Vagina (tissue), 2 donors: Measurements from ENCODE around the gene VEZT. TPM values are rescaled to one million over a fixed set of nuclear protein-coding genes. Genes with fewer than 3 reads are reported as not detected.

Experiments used
- DNase-seq, 2 donors: peaks; one replicate each; pipeline ENCODE4 v3.0.0-alpha.2; 2017; ENCODE audit errors: extremely low spot score in 2 of 2
- H3K27ac ChIP-seq: fragments of 200-600 bp; sonication (generic); one replicate; pipeline ENCODE4 v1.5.1; 2019
- H3K27me3 ChIP-seq: fragments of 200-600 bp; sonication (generic); one replicate; pipeline ENCODE4 v1.5.1; 2019
- H3K36me3 ChIP-seq, 2 donors: fragments of 200-600 bp; sonication (generic); one replicate each; pipeline ENCODE4 v1.5.1; 2017 to 2019
- H3K4me1 ChIP-seq: fragments of 200-600 bp; sonication (generic); one replicate; pipeline ENCODE4 v1.5.1; 2019
- H3K4me3 ChIP-seq, 2 donors: fragments of 200-600 bp; sonication (generic); 1 replicate in 1 of 2; 2 replicates in 1 of 2; pipeline ENCODE4 v1.5.1; 2016 to 2019
- H3K9me3 ChIP-seq: fragments of 200-600 bp; sonication (generic); one replicate; pipeline ENCODE4 v1.5.1; 2019
- CTCF ChIP-seq, 3 experiments: fragments of 450-650 bp in 2 of 3; fragments of 200-600 bp in 1 of 3; sonication (generic) in 1 of 3; IDR thresholded peaks; one replicate each; pipeline ENCODE4 v1.5.1; 2017 to 2019; ENCODE audit warnings: antibody characterized with exemption in 3 of 3, mild to moderate bottlenecking in 2 of 3, moderate library complexity in 2 of 3
- POLR2A ChIP-seq, 2 donors: fragments of 450-650 bp; IDR thresholded peaks; one replicate each; pipeline ENCODE4 v1.6.1; 2017; ENCODE audit warnings: antibody characterized with exemption in 2 of 2, mild to moderate bottlenecking in 2 of 2, moderate library complexity in 2 of 2
- POLR2AphosphoS5 ChIP-seq, 2 donors: sonication (generic); formaldehyde crosslinking; IDR thresholded peaks; one replicate each; pipeline ENCODE4 v1.9.0; 2017; ENCODE audit warnings: antibody characterized with exemption in 2 of 2, mild to moderate bottlenecking in 2 of 2, low read depth in 1 of 2; ENCODE audit not compliant: insufficient read depth in 1 of 2
- intact Hi-C: fragments of 100-400 bp; cut with DNase I; formaldehyde crosslinking; loops from one replicate; pipeline ENCODE4 v1.15.1; 2023
- total RNA-seq: library from RNA; depleted of rRNA; stranded (reverse); fragments of >200 nt; gene quantifications from one replicate; pipeline ENCODE4 v1.2.3, GENCODE V29; 2016

The VEZT gene
- total RNA-seq, 1 donor from 2014 or later: 63.3 TPM

GRCh38 chr12:95184121-95184520 is 33.5 kb upstream of the VEZT start:
- H3K36me3 ChIP-seq: no peaks in the 10 kb centered on the region
- intact Hi-C loops: no loop called here
- H3K9me3 ChIP-seq: no peaks in the 10 kb centered on the region
- H3K27me3 ChIP-seq: no peaks in the 10 kb centered on the region
- no peaks in the 10 kb centered on the region for H3K4me1 ChIP-seq
- DNase-seq: no peak
- TF ChIP-seq CTCF (IDR thresholded peaks at IDR 0.05): no peak
- TF ChIP-seq POLR2A (IDR thresholded peaks at IDR 0.05): no peak
- TF ChIP-seq POLR2AphosphoS5 (IDR thresholded peaks at IDR 0.05; ENCODE audit: insufficient read depth in 1 of 2, low read depth in 1 of 2): no peak
- H3K4me3 ChIP-seq: no peak overlapping the region
- no peak overlapping the region for H3K27ac ChIP-seq

GRCh38 chr12:95185072-95185471 is 32.5 kb upstream of the VEZT start:
- no peaks in the 10 kb centered on the region for H3K9me3 ChIP-seq
- no peaks in the 10 kb centered on the region for H3K27me3 ChIP-seq
- DNase-seq: no peak
- H3K4me3 ChIP-seq: no peak overlapping the region
- intact Hi-C loops: no loop called here
- TF ChIP-seq POLR2AphosphoS5 (IDR thresholded peaks at IDR 0.05; ENCODE audit: insufficient read depth in 1 of 2, low read depth in 1 of 2) (no peak), POLR2A (IDR thresholded peaks at IDR 0.05) (no peak), CTCF (IDR thresholded peaks at IDR 0.05) (no peak)
- no peak overlapping the region for H3K27ac ChIP-seq
- no peaks in the 10 kb centered on the region for H3K4me1 ChIP-seq
- H3K36me3 ChIP-seq: no peaks in the 10 kb centered on the region

GRCh38 chr12:95185854-95186253 is 31.8 kb upstream of the VEZT start:
- Histone ChIP-seq H3K27me3 (no peaks in the 10 kb centered on the region), H3K4me1 (no peaks in the 10 kb centered on the region), H3K9me3 (no peaks in the 10 kb centered on the region), H3K27ac (no peak overlapping the region), H3K4me3 (no peak overlapping the region), H3K36me3 (no peaks in the 10 kb centered on the region)
- intact Hi-C loops: no loop called here
- DNase-seq: no peak
- TF ChIP-seq POLR2A (IDR thresholded peaks at IDR 0.05) (no peak), POLR2AphosphoS5 (IDR thresholded peaks at IDR 0.05; ENCODE audit: insufficient read depth in 1 of 2, low read depth in 1 of 2) (no peak), CTCF (IDR thresholded peaks at IDR 0.05) (no peak)

GRCh38 chr12:95187865-95188415 is 29.7 kb upstream of the VEZT start:
- intact Hi-C loops: no loop called here
- no peak overlapping the region for H3K27ac ChIP-seq
- DNase-seq: no peak
- TF ChIP-seq POLR2A (IDR thresholded peaks at IDR 0.05): no peak
- no peak for TF ChIP-seq CTCF (IDR thresholded peaks at IDR 0.05)
- no peak for TF ChIP-seq POLR2AphosphoS5 (IDR thresholded peaks at IDR 0.05; ENCODE audit: insufficient read depth in 1 of 2, low read depth in 1 of 2)
- H3K36me3 ChIP-seq: no peaks in the 10 kb centered on the region
- no peaks in the 10 kb centered on the region for H3K27me3 ChIP-seq
- no peak overlapping the region for H3K4me3 ChIP-seq
- no peaks in the 10 kb centered on the region for H3K9me3 ChIP-seq
- no peaks in the 10 kb centered on the region for H3K4me1 ChIP-seq

GRCh38 chr12:95191060-95191696 is 26.4 kb upstream of the VEZT start:
- H3K4me1 ChIP-seq: no peaks in the 10 kb centered on the region
- H3K27ac ChIP-seq: no peak overlapping the region
- intact Hi-C loops: no loop called here
- no peaks in the 10 kb centered on the region for H3K36me3 ChIP-seq
- DNase-seq: no peak
- H3K4me3 ChIP-seq: no peak overlapping the region
- H3K9me3 ChIP-seq: no peaks in the 10 kb centered on the region
- H3K27me3 ChIP-seq: no peaks in the 10 kb centered on the region
- TF ChIP-seq CTCF (IDR thresholded peaks at IDR 0.05) (no peak), POLR2A (IDR thresholded peaks at IDR 0.05) (no peak), POLR2AphosphoS5 (IDR thresholded peaks at IDR 0.05; ENCODE audit: insufficient read depth in 1 of 2, low read depth in 1 of 2) (no peak)
